ENCODE results near the gene VEPH1. TPM values are rescaled to one million over a fixed set of nuclear protein-coding genes. Genes with fewer than 3 reads are reported as not detected.
A peak's percentile ranks its signal among the peaks of the same experiment; 100 is the strongest.

The VEPH1 gene
- total and polyA plus RNA-seq, 9 of the 15 experiments (the other 6 are each of a cell fraction or from before 2014, with no cell fraction given), result 4.5 to 15.6 (median 5.8) TPM

- TF ChIP-seq RBM25 (IDR thresholded peaks at IDR 0.05; ENCODE audit: low read depth, low read length, severe bottlenecking) (no peak), MCM3 (IDR thresholded peaks at IDR 0.05) (no peak), HNRNPH1 (optimal IDR thresholded peaks at IDR 0.05; ENCODE audit: low read depth, low read length) (no peak), CBX2 (IDR thresholded peaks at IDR 0.05; ENCODE audit: insufficient read depth, low read length, poor library complexity, severe bottlenecking) (no peak), ZNF668 (CRISPR knock-in tag; IDR thresholded peaks at IDR 0.05) (0 out of 2 replicates have a peak, but pooled peaks have one; percentile 22), NCOR1 (IDR thresholded peaks at IDR 0.05) (peak; percentile 49; the same call in 1 of the 2 replicates), MCM2 (IDR thresholded peaks at IDR 0.05; ENCODE audit: low read depth) (no peak), KHSRP (IDR thresholded peaks at IDR 0.05) (no peak), ZBTB2 (IDR thresholded peaks at IDR 0.05) (no peak), ELF1 (tag; IDR thresholded peaks at IDR 0.05) (no peak), TFE3 (CRISPR knock-in tag; IDR thresholded peaks at IDR 0.05) (no peak), CREM (IDR thresholded peaks at IDR 0.05; ENCODE audit: low read depth) (no peak), ZNF695 (CRISPR knock-in tag; IDR thresholded peaks at IDR 0.05) (no peak), ZNF707 (CRISPR knock-in tag; conservative IDR thresholded peaks at IDR 0.05) (no peak), RAD51 (IDR thresholded peaks at IDR 0.05; ENCODE audit: borderline replicate concordance, low read depth) (peak; percentile 60; the same call in 1 of the 2 replicates), ETV6 (IDR thresholded peaks at IDR 0.05; ENCODE audit: borderline replicate concordance in 1 of 2, low read depth in 2 of 2, low read length in 1 of 2) (no peak), ETV6 (CRISPR knock-in tag; IDR thresholded peaks at IDR 0.05; ENCODE audit: borderline replicate concordance) (no peak), ZNF121 (CRISPR knock-in tag; conservative IDR thresholded peaks at IDR 0.05) (no peak), ZNF584 (CRISPR knock-in tag; IDR thresholded peaks at IDR 0.05; ENCODE audit: low read depth) (no peak), BACH1 (tag; IDR thresholded peaks at IDR 0.05) (no peak), ZNF76 (CRISPR knock-in tag; IDR thresholded peaks at IDR 0.05; ENCODE audit: borderline replicate concordance) (no peak)
- TF ChIP-seq, protein P1, sequence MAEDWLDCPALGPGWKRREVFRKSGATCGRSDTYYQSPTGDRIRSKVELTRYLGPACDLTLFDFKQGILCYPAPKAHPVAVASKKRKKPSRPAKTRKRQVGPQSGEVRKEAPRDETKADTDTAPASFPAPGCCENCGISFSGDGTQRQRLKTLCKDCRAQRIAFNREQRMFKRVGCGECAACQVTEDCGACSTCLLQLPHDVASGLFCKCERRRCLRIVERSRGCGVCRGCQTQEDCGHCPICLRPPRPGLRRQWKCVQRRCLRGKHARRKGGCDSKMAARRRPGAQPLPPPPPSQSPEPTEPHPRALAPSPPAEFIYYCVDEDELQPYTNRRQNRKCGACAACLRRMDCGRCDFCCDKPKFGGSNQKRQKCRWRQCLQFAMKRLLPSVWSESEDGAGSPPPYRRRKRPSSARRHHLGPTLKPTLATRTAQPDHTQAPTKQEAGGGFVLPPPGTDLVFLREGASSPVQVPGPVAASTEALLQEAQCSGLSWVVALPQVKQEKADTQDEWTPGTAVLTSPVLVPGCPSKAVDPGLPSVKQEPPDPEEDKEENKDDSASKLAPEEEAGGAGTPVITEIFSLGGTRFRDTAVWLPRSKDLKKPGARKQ (CRISPR knock-in tag; IDR thresholded peaks at IDR 0.05), result no peak
- TF ChIP-seq, protein P2, sequence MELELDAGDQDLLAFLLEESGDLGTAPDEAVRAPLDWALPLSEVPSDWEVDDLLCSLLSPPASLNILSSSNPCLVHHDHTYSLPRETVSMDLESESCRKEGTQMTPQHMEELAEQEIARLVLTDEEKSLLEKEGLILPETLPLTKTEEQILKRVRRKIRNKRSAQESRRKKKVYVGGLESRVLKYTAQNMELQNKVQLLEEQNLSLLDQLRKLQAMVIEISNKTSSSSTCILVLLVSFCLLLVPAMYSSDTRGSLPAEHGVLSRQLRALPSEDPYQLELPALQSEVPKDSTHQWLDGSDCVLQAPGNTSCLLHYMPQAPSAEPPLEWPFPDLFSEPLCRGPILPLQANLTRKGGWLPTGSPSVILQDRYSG (tag; conservative IDR thresholded peaks at IDR 0.05; ENCODE audit: low read depth), result no peak
- TF ChIP-seq, protein P3, sequence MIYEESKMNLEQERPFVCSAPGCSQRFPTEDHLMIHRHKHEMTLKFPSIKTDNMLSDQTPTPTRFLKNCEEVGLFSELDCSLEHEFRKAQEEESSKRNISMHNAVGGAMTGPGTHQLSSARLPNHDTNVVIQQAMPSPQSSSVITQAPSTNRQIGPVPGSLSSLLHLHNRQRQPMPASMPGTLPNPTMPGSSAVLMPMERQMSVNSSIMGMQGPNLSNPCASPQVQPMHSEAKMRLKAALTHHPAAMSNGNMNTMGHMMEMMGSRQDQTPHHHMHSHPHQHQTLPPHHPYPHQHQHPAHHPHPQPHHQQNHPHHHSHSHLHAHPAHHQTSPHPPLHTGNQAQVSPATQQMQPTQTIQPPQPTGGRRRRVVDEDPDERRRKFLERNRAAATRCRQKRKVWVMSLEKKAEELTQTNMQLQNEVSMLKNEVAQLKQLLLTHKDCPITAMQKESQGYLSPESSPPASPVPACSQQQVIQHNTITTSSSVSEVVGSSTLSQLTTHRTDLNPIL (CRISPR knock-in tag; IDR thresholded peaks at IDR 0.05), result no peak
These were observed 9.3 kb upstream of the VEPH1 start (continued) for GRCh38 chr3:157512534-157512933.
